Subcutaneous abdominal adipose tissue (tissue), 5 donors: ENCODE data around the gene YWHAG.
"Not testable (repeated sequence)": the region's sequence is repeated elsewhere in the genome, so short reads cannot be mapped to it uniquely, and the experiment has no call there.

Experiments used
- H3K27ac ChIP-seq: one replicate; pipeline ENCODE4 v1.7.0; 2013; ENCODE audit warnings: low read depth, mild to moderate bottlenecking, inconsistent platforms, low read length, moderate library complexity
- H3K27me3 ChIP-seq, 5 donors: one replicate each; pipeline ENCODE4 v1.7.0; 2013; ENCODE audit warnings: low read length in 5 of 5, inconsistent platforms in 1 of 5; ENCODE audit not compliant: control insufficient read depth in 5 of 5, insufficient read depth in 4 of 5
- H3K36me3 ChIP-seq, 5 donors: one replicate each; pipeline ENCODE4 v1.7.0; 2013; ENCODE audit warnings: low read length in 5 of 5; ENCODE audit not compliant: control insufficient read depth in 5 of 5, insufficient read depth in 5 of 5
- H3K4me1 ChIP-seq, 5 donors: one replicate each; pipeline ENCODE4 v1.7.0; 2013; ENCODE audit warnings: low read length in 5 of 5, mild to moderate bottlenecking in 3 of 5, moderate library complexity in 1 of 5; ENCODE audit not compliant: control insufficient read depth in 5 of 5, insufficient read depth in 5 of 5
- H3K4me3 ChIP-seq, 5 donors: one replicate each; pipeline ENCODE4 v1.7.0; 2013; ENCODE audit warnings: low read length in 5 of 5, low read depth in 1 of 5
- H3K9ac ChIP-seq, 5 donors: one replicate each; pipeline ENCODE4 v1.7.0; 2013; ENCODE audit warnings: low read length in 5 of 5, mild to moderate bottlenecking in 4 of 5, moderate library complexity in 3 of 5
- H3K9me3 ChIP-seq, 5 donors: one replicate each; pipeline ENCODE4 v1.7.0; 2013; ENCODE audit warnings: low read length in 5 of 5; ENCODE audit not compliant: control insufficient read depth in 5 of 5
- donor health status: healthy.
- donor health status: healthy.
- donor health status: healthy.
- donor health status: healthy.
- donor health status: healthy.

YWHAG gene

GRCh38 chr7:76395965-76396726 lies 37.4 kb upstream of the YWHAG start:
- H3K4me1 ChIP-seq: peaks cover 0 to 38% (median 32%) of the 10 kb centered on the region in 5 donors
- no peaks in the 10 kb centered on the region for H3K36me3 ChIP-seq
- no peaks in the 10 kb centered on the region for H3K27me3 ChIP-seq
- no peak overlapping the region for H3K4me3 ChIP-seq
- H3K27ac ChIP-seq: peak overlapping the region; percentile 92
- no peak overlapping the region for H3K9ac ChIP-seq
- H3K9me3 ChIP-seq: no peaks in the 10 kb centered on the region

GRCh38 chr7:76395605-76395964 lies 36.8 kb upstream of the YWHAG start:
- peaks cover 0 to 38% (median 32%) of the 10 kb centered on the region in 5 donors for H3K4me1 ChIP-seq
- not testable (repeated sequence) for H3K27me3 ChIP-seq, H3K4me3 ChIP-seq, H3K9ac ChIP-seq, H3K9me3 ChIP-seq, H3K36me3 ChIP-seq
- H3K27ac ChIP-seq: peak overlapping the region; percentile 92

GRCh38 chr7:76394957-76395356 lies 36.2 kb upstream of the YWHAG start:
- H3K27me3 ChIP-seq: no peaks in the 10 kb centered on the region
- no peak overlapping the region for H3K9ac ChIP-seq
- H3K4me1 ChIP-seq: peaks cover 0 to 38% (median 32%) of the 10 kb centered on the region in 5 donors
- H3K36me3 ChIP-seq: no peaks in the 10 kb centered on the region
- no peak overlapping the region for H3K4me3 ChIP-seq
- H3K9me3 ChIP-seq: no peaks in the 10 kb centered on the region
- H3K27ac ChIP-seq: peak overlapping the region; percentile 92

- Histone ChIP-seq H3K9me3 (no peaks in the 10 kb centered on the region), H3K9ac (peak overlapping the region; percentile 48 to 81 (median 79)), H3K4me1 (peaks cover 0 to 47% (median 41%) of the 10 kb centered on the region in 5 donors), H3K27ac (peak overlapping the region; percentile 88), H3K4me3 (peak overlapping the region; percentile 65 to 87 (median 78)), H3K27me3 (no peaks in the 10 kb centered on the region), H3K36me3 (no peaks in the 10 kb centered on the region)
These were observed 34.6 kb upstream of the YWHAG start for GRCh38 chr7:76393116-76394031.

GRCh38 chr7:76392531-76393115 lies 33.8 kb upstream of the YWHAG start:
- H3K27ac ChIP-seq: peak overlapping the region; percentile 60
- H3K36me3 ChIP-seq: no peaks in the 10 kb centered on the region
- no peaks in the 10 kb centered on the region for H3K27me3 ChIP-seq
- peak overlapping the region in 3 of 5 donors; percentile 13 to 55 (median 54) for H3K9ac ChIP-seq
- peak overlapping the region in 4 of 5 donors; percentile 33 to 87 (median 72) for H3K4me3 ChIP-seq
- peaks cover 0 to 44% (median 37%) of the 10 kb centered on the region in 5 donors for H3K4me1 ChIP-seq
- H3K9me3 ChIP-seq: no peaks in the 10 kb centered on the region

- peak overlapping the region in 1 of 5 donors; percentile 19 for H3K9ac ChIP-seq
- H3K27me3 ChIP-seq: no peaks in the 10 kb centered on the region
- peak overlapping the region; percentile 57 for H3K27ac ChIP-seq
- no peak overlapping the region for H3K4me3 ChIP-seq
- H3K4me1 ChIP-seq: peaks cover 0 to 32% (median 27%) of the 10 kb centered on the region in 5 donors
- H3K9me3 ChIP-seq: no peaks in the 10 kb centered on the region
- H3K36me3 ChIP-seq: no peaks in the 10 kb centered on the region
These were observed 31.3 kb upstream of the YWHAG start for GRCh38 chr7:76390092-76390491.

- peaks cover 0 to 20% (median 17%) of the 10 kb centered on the region in 5 donors for H3K4me1 ChIP-seq
- not testable (repeated sequence) for H3K9me3 ChIP-seq, H3K9ac ChIP-seq, H3K36me3 ChIP-seq, H3K27ac ChIP-seq, H3K4me3 ChIP-seq, H3K27me3 ChIP-seq
These were observed 29.0 kb upstream of the YWHAG start for GRCh38 chr7:76387789-76388188.

GRCh38 chr7:76386691-76387260 lies 28.0 kb upstream of the YWHAG start:
- Histone ChIP-seq H3K4me3 (no peak overlapping the region), H3K36me3 (no peaks in the 10 kb centered on the region), H3K4me1 (peaks cover 0 to 16% (median 12%) of the 10 kb centered on the region in 5 donors), H3K9me3 (no peaks in the 10 kb centered on the region), H3K27ac (no peak overlapping the region), H3K27me3 (no peaks in the 10 kb centered on the region), H3K9ac (no peak overlapping the region)

- Histone ChIP-seq H3K4me1 (peaks cover 0 to 23% (median 17%) of the 10 kb centered on the region in 5 donors), H3K27me3 (peaks cover 0 to 3% (median 0%) of the 10 kb centered on the region in 5 donors), H3K4me3 (no peak overlapping the region), H3K27ac (no peak overlapping the region), H3K36me3 (no peaks in the 10 kb centered on the region), H3K9ac (no peak overlapping the region), H3K9me3 (no peaks in the 10 kb centered on the region)
These were observed 24.5 kb upstream of the YWHAG start for GRCh38 chr7:76383089-76383944.
